AG04450 (cell line): ENCODE results near the gene SCGB1C2. TPM values are rescaled to one million over a fixed set of nuclear protein-coding genes. Genes with fewer than 3 reads are reported as not detected.

Source experiments
- CTCF ChIA-PET: fragments of 300-600, 350-600 bp; formaldehyde crosslinking; extraction: SDS; loops from one replicate; lab custom pipeline; 2022; ENCODE audit warnings: antibody characterized with exemption, inconsistent platforms; lab: Charles Lee
- POLR2A ChIA-PET: fragments of 350-600 bp; formaldehyde crosslinking; extraction: SDS; loops from one replicate; lab custom pipeline; 2021; ENCODE audit warnings: antibody characterized with exemption, inconsistent platforms; lab: Yijun Ruan, JAX
- DNase-seq: peaks from one replicate; pipeline ENCODE4 v3.0.0-alpha.2; 2011; ENCODE audit warnings: low read depth, low spot score
- H3K27ac ChIP-seq: one replicate; pipeline ENCODE4 v1.5.1; 2012; ENCODE audit warnings: low read depth, low read length, control low read depth
- H3K27me3 ChIP-seq: one replicate; pipeline ENCODE4 v1.6.0; 2012; ENCODE audit warnings: low read length; ENCODE audit not compliant: control insufficient read depth, insufficient read depth
- H3K4me3 ChIP-seq: 2 replicates; pipeline ENCODE4 v1.5.1; 2011; ENCODE audit warnings: mild to moderate bottlenecking, low read depth, low read length, control low read depth
- H3K9me3 ChIP-seq: 2 replicates; pipeline ENCODE4 v1.5.1; 2012; ENCODE audit warnings: low read length; ENCODE audit not compliant: control insufficient read depth, insufficient read depth
- polyA plus RNA-seq: library from polyadenylated mRNA; depleted of rRNA; stranded (reverse); fragments of >200 nt; gene quantifications from 2 replicates; pipeline ENCODE4 v1.2.3, GENCODE V29; 2011
- TF ChIP-seq, protein P1 (sequence below): IDR thresholded peaks from 2 replicates; pipeline ENCODE4 v1.5.1; 2011; ENCODE audit warnings: low read depth, low read length, control low read depth, inconsistent platforms

Gene SCGB1C2
- polyA plus RNA-seq, 1 experiment: not detected

DNA sequence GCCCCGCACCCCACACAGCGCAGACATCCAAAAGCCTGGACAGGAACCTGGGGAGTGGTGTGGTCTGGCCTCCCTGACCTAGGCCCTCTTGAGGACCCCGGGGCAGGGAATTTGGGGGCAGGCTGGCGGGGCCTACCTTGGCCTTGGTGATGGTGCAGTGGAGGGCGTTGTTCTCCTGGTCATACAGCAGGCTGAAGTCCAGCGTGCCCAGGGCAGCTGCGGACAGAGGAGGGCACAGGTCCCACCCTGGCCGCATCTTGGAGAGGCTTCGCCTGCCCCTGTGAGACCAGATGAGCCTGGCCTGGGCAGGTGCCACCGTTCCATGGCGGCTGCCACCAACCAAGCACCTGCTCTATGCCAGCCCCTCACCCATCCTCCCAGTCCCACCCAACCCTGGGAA lies 35.0 kb downstream of the SCGB1C2 start:
- DNase-seq: no peak
- TF ChIP-seq, protein P1, sequence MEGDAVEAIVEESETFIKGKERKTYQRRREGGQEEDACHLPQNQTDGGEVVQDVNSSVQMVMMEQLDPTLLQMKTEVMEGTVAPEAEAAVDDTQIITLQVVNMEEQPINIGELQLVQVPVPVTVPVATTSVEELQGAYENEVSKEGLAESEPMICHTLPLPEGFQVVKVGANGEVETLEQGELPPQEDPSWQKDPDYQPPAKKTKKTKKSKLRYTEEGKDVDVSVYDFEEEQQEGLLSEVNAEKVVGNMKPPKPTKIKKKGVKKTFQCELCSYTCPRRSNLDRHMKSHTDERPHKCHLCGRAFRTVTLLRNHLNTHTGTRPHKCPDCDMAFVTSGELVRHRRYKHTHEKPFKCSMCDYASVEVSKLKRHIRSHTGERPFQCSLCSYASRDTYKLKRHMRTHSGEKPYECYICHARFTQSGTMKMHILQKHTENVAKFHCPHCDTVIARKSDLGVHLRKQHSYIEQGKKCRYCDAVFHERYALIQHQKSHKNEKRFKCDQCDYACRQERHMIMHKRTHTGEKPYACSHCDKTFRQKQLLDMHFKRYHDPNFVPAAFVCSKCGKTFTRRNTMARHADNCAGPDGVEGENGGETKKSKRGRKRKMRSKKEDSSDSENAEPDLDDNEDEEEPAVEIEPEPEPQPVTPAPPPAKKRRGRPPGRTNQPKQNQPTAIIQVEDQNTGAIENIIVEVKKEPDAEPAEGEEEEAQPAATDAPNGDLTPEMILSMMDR: no peak
- ChIA-PET CTCF (interaction anchor here (1.4 kb wide), 1 partner anchor 528 kb away, joined by 5 read pairs; no protein-coding TSS in a partner anchor), POLR2A (no interaction called here)
- Histone ChIP-seq H3K9me3 (no peaks in the 10 kb centered on the region; the same call in 1 of the 2 replicates), H3K27me3 (peaks cover 12% of the 10 kb centered on the region), H3K4me3 (no peak overlapping the region), H3K27ac (no peak overlapping the region)

DNA sequence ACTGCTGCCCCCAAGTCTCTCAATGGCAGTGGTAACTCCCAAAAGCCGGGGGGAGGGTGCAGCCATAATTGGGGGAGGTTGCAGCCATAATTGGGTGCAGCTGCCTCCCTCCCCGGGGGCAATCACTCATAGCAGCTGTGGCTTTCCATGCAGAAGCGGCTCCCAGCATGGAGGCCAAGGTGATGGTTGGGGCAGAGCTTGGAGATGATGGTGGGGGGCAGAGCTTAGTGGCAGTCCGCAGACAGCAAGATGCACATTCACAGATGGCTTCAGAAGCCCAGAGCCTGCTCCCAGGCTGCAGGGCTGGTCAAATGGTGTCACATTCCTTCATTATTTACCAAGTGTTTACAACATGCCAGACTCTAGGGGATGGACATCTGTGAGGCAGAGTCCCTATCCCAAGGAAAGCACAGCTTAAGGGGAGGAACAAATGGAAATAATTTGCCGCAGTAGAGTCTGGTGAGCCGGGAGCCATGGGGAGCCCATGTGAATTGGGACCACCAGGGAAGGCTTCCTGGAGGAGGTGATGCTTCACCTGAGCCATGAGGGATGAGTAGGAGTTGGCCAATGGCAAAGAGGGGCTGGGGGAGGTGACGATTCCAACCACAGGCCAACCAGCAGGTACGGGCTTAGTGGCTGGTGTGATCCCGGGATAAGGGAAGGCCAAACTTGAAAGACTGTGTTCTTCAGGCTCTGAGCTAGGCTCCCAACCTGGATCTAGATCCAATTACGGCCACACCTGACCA lies 36.0 kb downstream of the SCGB1C2 start:
- DNase-seq: no peak
- Histone ChIP-seq H3K27me3 (peaks cover 21% of the 10 kb centered on the region), H3K4me3 (no peak overlapping the region), H3K27ac (no peak overlapping the region), H3K9me3 (no peaks in the 10 kb centered on the region; the same call in 1 of the 2 replicates)
- CTCF ChIA-PET: interaction anchor here (1.4 kb wide), 1 partner anchor 527 kb away, joined by 5 read pairs; no protein-coding TSS in a partner anchor
- TF ChIP-seq, protein P1: no peak
- POLR2A ChIA-PET: no interaction called here

DNA sequence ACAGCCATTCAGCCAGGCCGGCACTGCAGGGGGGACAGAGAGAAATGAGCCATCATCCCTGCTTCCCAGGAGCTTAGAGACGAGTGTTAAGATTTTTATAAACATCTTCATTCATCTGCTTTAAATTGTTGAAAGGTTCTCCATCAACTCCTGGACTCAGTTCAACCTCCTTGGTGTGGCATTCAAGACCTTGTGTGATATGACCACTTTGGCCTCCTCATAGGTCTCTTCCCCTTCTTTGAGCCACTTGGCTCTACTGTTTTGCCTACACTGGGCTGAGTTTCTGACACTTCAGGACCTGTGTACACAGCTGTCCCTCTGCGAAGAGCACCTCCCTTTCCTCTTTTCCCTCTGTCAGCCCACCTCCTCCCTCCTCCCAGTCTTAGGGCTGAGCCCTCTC lies 39.8 kb downstream of the SCGB1C2 start:
- H3K4me3 ChIP-seq: no peak overlapping the region
- no peaks in the 10 kb centered on the region; the same call in 1 of the 2 replicates for H3K9me3 ChIP-seq
- peaks cover 45% of the 10 kb centered on the region for H3K27me3 ChIP-seq
- CTCF ChIA-PET: interaction anchor here (0.7 kb wide), 1 partner anchor 16 kb away, joined by 3 read pairs; no protein-coding TSS in a partner anchor
- H3K27ac ChIP-seq: no peak overlapping the region
- TF ChIP-seq, protein P1: no peak
- DNase-seq: no peak
- POLR2A ChIA-PET: no interaction called here

DNA sequence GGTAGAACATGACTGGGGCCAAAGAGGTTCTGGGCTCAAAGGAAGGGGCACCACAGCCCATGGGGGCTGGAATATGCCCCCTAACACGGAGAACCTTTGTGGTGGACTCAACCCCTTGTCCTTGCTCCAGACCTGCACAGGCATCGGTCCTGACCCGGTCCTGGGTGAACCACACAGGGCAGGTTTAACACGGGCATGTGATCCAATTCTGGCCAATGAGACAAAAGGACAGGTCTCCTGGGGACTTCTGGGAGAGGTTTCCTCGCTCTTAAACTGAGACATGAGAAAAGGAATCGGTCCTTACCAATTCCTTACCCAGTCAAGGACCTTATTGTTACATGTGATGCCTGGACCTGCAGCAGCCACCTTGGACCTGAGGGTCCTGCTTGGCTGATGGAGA lies 40.4 kb downstream of the SCGB1C2 start:
- H3K4me3 ChIP-seq: no peak overlapping the region
- TF ChIP-seq, protein P1: no peak
- ChIA-PET CTCF (no interaction called here), POLR2A (no interaction called here)
- H3K27ac ChIP-seq: no peak overlapping the region
- H3K27me3 ChIP-seq: peaks cover 50% of the 10 kb centered on the region
- no peaks in the 10 kb centered on the region; the same call in 1 of the 2 replicates for H3K9me3 ChIP-seq
- DNase-seq: no peak
